ENCODE data around the gene TDRD9. TPM values are rescaled to one million over a fixed set of nuclear protein-coding genes. Genes with fewer than 3 reads are reported as not detected.
A peak's percentile ranks its signal among the peaks of the same experiment; 100 is the strongest.

TDRD9 gene
- total RNA-seq, 5 donors from 2014 or later (not counting 1 experiment from before 2014, with no cell fraction given): 0.43 to 1.3 (median 0.56) TPM

DNA sequence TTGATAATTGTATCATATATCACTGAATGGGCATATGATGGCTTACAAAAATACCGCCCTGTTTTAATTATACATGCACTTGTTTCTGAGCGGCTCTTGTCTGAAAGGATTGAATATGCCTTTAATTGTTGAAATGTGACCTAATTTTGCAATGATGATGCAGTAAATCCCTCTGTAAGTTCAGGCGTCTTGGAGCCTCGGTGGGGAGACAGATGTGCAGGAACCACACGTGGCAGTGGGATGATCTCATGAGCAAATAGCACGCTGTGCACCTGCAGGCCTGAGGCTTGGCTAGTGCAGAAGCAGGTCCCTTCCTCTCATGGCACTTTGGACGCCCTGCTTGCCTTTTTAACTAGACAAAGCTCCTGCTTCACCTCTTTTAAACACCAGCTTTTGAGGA, 108.0 kb downstream of the TDRD9 start:
- no peak for ATAC-seq (replicated peaks in 1 of 4)
- POLR2A ChIA-PET: no interaction called here
- H3K36me3 Mint-ChIP-seq: no peaks in the 10 kb centered on the region

GRCh38 chr14:104037074-104037473, 108.8 kb downstream of the TDRD9 start:
- H3K4me3 Mint-ChIP-seq: no peak overlapping the region
- no peaks in the 10 kb centered on the region for H3K4me1 ChIP-seq (ENCODE audit: control insufficient read depth in 1 of 2, extremely low read depth in 1 of 2, insufficient read depth in 2 of 2, low read length in 2 of 2)
- peaks cover 51 to 53% of the 10 kb centered on the region in 2 donors for H3K27me3 Mint-ChIP-seq
- ATAC-seq (replicated peaks in 1 of 4) (no peak), DNase-seq (no peak)
- no peak overlapping the region for H3K4me3 ChIP-seq (ENCODE audit: control insufficient read depth in 1 of 2, extremely low read depth in 1 of 2, low read length in 1 of 2)
- no peaks in the 10 kb centered on the region for H3K36me3 ChIP-seq (ENCODE audit: control insufficient read depth in 2 of 2, extremely low read depth in 1 of 2, insufficient read depth in 1 of 2, low read length in 1 of 2)
- H3K4me1 Mint-ChIP-seq: no peaks in the 10 kb centered on the region
- H3K9me3 Mint-ChIP-seq: no peaks in the 10 kb centered on the region
- H3K27me3 ChIP-seq (replicated peaks in 1 of 2; ENCODE audit: control insufficient read depth in 2 of 2, extremely low read depth in 1 of 2, insufficient read depth in 2 of 2, low read length in 1 of 2): peaks cover 0 to 40% of the 10 kb centered on the region in 2 experiments
- no peaks in the 10 kb centered on the region for H3K36me3 Mint-ChIP-seq
- WGBS (ENCODE audit: insufficient coverage): 94% methylated on average over 9 of the region's 14 CpGs
- no peak overlapping the region for H3K27ac Mint-ChIP-seq
- no peak overlapping the region for H3K27ac ChIP-seq (ENCODE audit: low read length)
- H3K9me3 ChIP-seq: no peaks in the 10 kb centered on the region
- CTCF ChIA-PET: no interaction called here
- POLR2A ChIA-PET: no interaction called here

More for the DNA sequence above, 108.0 kb downstream of the TDRD9 start:
- Histone ChIP-seq H3K27me3 (replicated peaks in 1 of 2; ENCODE audit: control insufficient read depth in 2 of 2, extremely low read depth in 1 of 2, insufficient read depth in 2 of 2, low read length in 1 of 2) (peaks cover 0 to 38% of the 10 kb centered on the region in 2 experiments), H3K9me3 (no peaks in the 10 kb centered on the region), H3K4me1 (ENCODE audit: control insufficient read depth in 1 of 2, extremely low read depth in 1 of 2, insufficient read depth in 2 of 2, low read length in 2 of 2) (no peaks in the 10 kb centered on the region), H3K36me3 (ENCODE audit: control insufficient read depth in 2 of 2, extremely low read depth in 1 of 2, insufficient read depth in 1 of 2, low read length in 1 of 2) (no peaks in the 10 kb centered on the region), H3K27ac (ENCODE audit: low read length) (no peak overlapping the region), H3K4me3 (ENCODE audit: control insufficient read depth in 1 of 2, extremely low read depth in 1 of 2, low read length in 1 of 2) (no peak overlapping the region)
- H3K27me3 Mint-ChIP-seq: peaks cover 46 to 50% of the 10 kb centered on the region in 2 donors
- H3K9me3 Mint-ChIP-seq: no peaks in the 10 kb centered on the region
- no peak overlapping the region for H3K4me3 Mint-ChIP-seq
- no peaks in the 10 kb centered on the region for H3K4me1 Mint-ChIP-seq
- CTCF ChIA-PET: no interaction called here
- no peak overlapping the region for H3K27ac Mint-ChIP-seq
- 64% methylated on average over 4 of the region's 7 CpGs for WGBS (ENCODE audit: insufficient coverage)
- DNase-seq: no peak

GRCh38 chr14:104037903-104038302, 109.6 kb downstream of the TDRD9 start:
- no peaks in the 10 kb centered on the region for H3K4me1 Mint-ChIP-seq
- Histone ChIP-seq H3K36me3 (ENCODE audit: control insufficient read depth in 2 of 2, extremely low read depth in 1 of 2, insufficient read depth in 1 of 2, low read length in 1 of 2) (no peaks in the 10 kb centered on the region), H3K27ac (ENCODE audit: low read length) (no peak overlapping the region), H3K9me3 (no peaks in the 10 kb centered on the region), H3K4me3 (ENCODE audit: control insufficient read depth in 1 of 2, extremely low read depth in 1 of 2, low read length in 1 of 2) (no peak overlapping the region), H3K4me1 (ENCODE audit: control insufficient read depth in 1 of 2, extremely low read depth in 1 of 2, insufficient read depth in 2 of 2, low read length in 2 of 2) (no peaks in the 10 kb centered on the region), H3K27me3 (replicated peaks in 1 of 2; ENCODE audit: control insufficient read depth in 2 of 2, extremely low read depth in 1 of 2, insufficient read depth in 2 of 2, low read length in 1 of 2) (peaks cover 0 to 43% of the 10 kb centered on the region in 2 experiments)
- peaks cover 44 to 51% of the 10 kb centered on the region in 2 donors for H3K27me3 Mint-ChIP-seq
- ChIA-PET POLR2A (no interaction called here), CTCF (no interaction called here)
- DNase-seq: no peak
- H3K27ac Mint-ChIP-seq: peak overlapping the region in 1 of 2 donors; percentile 66
- no peak overlapping the region for H3K4me3 Mint-ChIP-seq
- ATAC-seq (replicated peaks in 1 of 4): no peak
- 67% methylated on average over 2 of the region's 3 CpGs for WGBS (ENCODE audit: insufficient coverage)
- no peaks in the 10 kb centered on the region for H3K36me3 Mint-ChIP-seq
- no peaks in the 10 kb centered on the region for H3K9me3 Mint-ChIP-seq

GRCh38 chr14:104039214-104039613, 111.0 kb downstream of the TDRD9 start:
- H3K36me3 Mint-ChIP-seq: no peaks in the 10 kb centered on the region
- ChIA-PET POLR2A (no interaction called here), CTCF (no interaction called here)
- no peaks in the 10 kb centered on the region for H3K4me1 Mint-ChIP-seq
- no peak overlapping the region for H3K27ac Mint-ChIP-seq
- H3K27me3 Mint-ChIP-seq: peaks cover 40 to 45% of the 10 kb centered on the region in 2 donors
- no peaks in the 10 kb centered on the region for H3K9me3 Mint-ChIP-seq
- Histone ChIP-seq H3K27ac (ENCODE audit: low read length) (no peak overlapping the region), H3K4me1 (ENCODE audit: control insufficient read depth in 1 of 2, extremely low read depth in 1 of 2, insufficient read depth in 2 of 2, low read length in 2 of 2) (no peaks in the 10 kb centered on the region), H3K9me3 (no peaks in the 10 kb centered on the region), H3K27me3 (replicated peaks in 1 of 2; ENCODE audit: control insufficient read depth in 2 of 2, extremely low read depth in 1 of 2, insufficient read depth in 2 of 2, low read length in 1 of 2) (peaks cover 0 to 43% of the 10 kb centered on the region in 2 experiments), H3K36me3 (ENCODE audit: control insufficient read depth in 2 of 2, extremely low read depth in 1 of 2, insufficient read depth in 1 of 2, low read length in 1 of 2) (no peaks in the 10 kb centered on the region), H3K4me3 (ENCODE audit: control insufficient read depth in 1 of 2, extremely low read depth in 1 of 2, low read length in 1 of 2) (no peak overlapping the region)
- DNase-seq (no peak), ATAC-seq (replicated peaks in 1 of 4) (no peak)
- 66% methylated on average over 2 of the region's 5 CpGs for WGBS (ENCODE audit: insufficient coverage)
- H3K4me3 Mint-ChIP-seq: no peak overlapping the region

DNA sequence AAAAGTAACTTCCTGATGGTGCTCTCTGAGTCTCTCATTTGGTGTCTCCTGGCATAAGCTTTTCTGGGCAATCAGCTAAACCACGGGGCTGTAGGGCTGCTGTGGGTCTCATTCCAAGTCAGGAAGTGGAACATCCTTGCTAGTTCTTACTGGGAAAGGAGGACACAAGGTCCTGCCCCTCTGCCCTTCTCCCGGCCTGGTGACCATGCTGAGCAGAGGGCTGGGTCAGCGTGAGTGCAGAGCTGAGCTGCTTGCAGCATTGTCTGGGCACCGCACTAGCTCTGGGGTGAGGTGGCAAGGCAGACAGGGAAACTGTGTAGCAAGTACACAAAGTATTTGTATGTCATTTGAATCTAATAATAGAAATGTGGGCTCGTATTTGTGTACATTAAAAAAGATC, 112.3 kb downstream of the TDRD9 start:
- H3K9me3 Mint-ChIP-seq: no peaks in the 10 kb centered on the region
- ATAC-seq (replicated peaks in 1 of 4): no peak
- CTCF ChIA-PET: no interaction called here
- H3K4me1 ChIP-seq (ENCODE audit: control insufficient read depth in 1 of 2, extremely low read depth in 1 of 2, insufficient read depth in 2 of 2, low read length in 2 of 2): no peaks in the 10 kb centered on the region
- 62% methylated on average over 4 of the region's 5 CpGs for WGBS (ENCODE audit: insufficient coverage)
- no peaks in the 10 kb centered on the region for H3K36me3 Mint-ChIP-seq
- no peak overlapping the region for H3K27ac Mint-ChIP-seq
- H3K9me3 ChIP-seq: no peaks in the 10 kb centered on the region
- no peak for DNase-seq
- no peak overlapping the region for H3K4me3 Mint-ChIP-seq
- no peaks in the 10 kb centered on the region for H3K4me1 Mint-ChIP-seq
- POLR2A ChIA-PET: no interaction called here
- peaks cover 35 to 45% of the 10 kb centered on the region in 2 donors for H3K27me3 Mint-ChIP-seq
- no peak overlapping the region for H3K4me3 ChIP-seq (ENCODE audit: control insufficient read depth in 1 of 2, extremely low read depth in 1 of 2, low read length in 1 of 2)
- H3K36me3 ChIP-seq (ENCODE audit: control insufficient read depth in 2 of 2, extremely low read depth in 1 of 2, insufficient read depth in 1 of 2, low read length in 1 of 2): no peaks in the 10 kb centered on the region
- H3K27me3 ChIP-seq (replicated peaks in 1 of 2; ENCODE audit: control insufficient read depth in 2 of 2, extremely low read depth in 1 of 2, insufficient read depth in 2 of 2, low read length in 1 of 2): peaks cover 0 to 38% of the 10 kb centered on the region in 2 experiments
- no peak overlapping the region for H3K27ac ChIP-seq (ENCODE audit: low read length)

- ATAC-seq (replicated peaks in 1 of 4): no peak
- H3K27me3 ChIP-seq (replicated peaks in 1 of 2; ENCODE audit: control insufficient read depth in 2 of 2, extremely low read depth in 1 of 2, insufficient read depth in 2 of 2, low read length in 1 of 2): peaks cover 0 to 41% of the 10 kb centered on the region in 2 experiments
- POLR2A ChIA-PET: no interaction called here
- CTCF ChIA-PET: no interaction called here
- no peak for DNase-seq
- Mint-ChIP-seq H3K36me3 (no peaks in the 10 kb centered on the region), H3K4me1 (no peaks in the 10 kb centered on the region), H3K27ac (no peak overlapping the region), H3K4me3 (no peak overlapping the region), H3K27me3 (peaks cover 35 to 44% of the 10 kb centered on the region in 2 donors), H3K9me3 (no peaks in the 10 kb centered on the region)
- no peak overlapping the region for H3K4me3 ChIP-seq (ENCODE audit: control insufficient read depth in 1 of 2, extremely low read depth in 1 of 2, low read length in 1 of 2)
- H3K9me3 ChIP-seq: no peaks in the 10 kb centered on the region
- 100% methylated on average over 3 of the region's 6 CpGs for WGBS (ENCODE audit: insufficient coverage)
- H3K36me3 ChIP-seq (ENCODE audit: control insufficient read depth in 2 of 2, extremely low read depth in 1 of 2, insufficient read depth in 1 of 2, low read length in 1 of 2): no peaks in the 10 kb centered on the region
- no peak overlapping the region for H3K27ac ChIP-seq (ENCODE audit: low read length)
- H3K4me1 ChIP-seq (ENCODE audit: control insufficient read depth in 1 of 2, extremely low read depth in 1 of 2, insufficient read depth in 2 of 2, low read length in 2 of 2): no peaks in the 10 kb centered on the region
These were observed 113.3 kb downstream of the TDRD9 start for GRCh38 chr14:104041430-104042104.

DNA sequence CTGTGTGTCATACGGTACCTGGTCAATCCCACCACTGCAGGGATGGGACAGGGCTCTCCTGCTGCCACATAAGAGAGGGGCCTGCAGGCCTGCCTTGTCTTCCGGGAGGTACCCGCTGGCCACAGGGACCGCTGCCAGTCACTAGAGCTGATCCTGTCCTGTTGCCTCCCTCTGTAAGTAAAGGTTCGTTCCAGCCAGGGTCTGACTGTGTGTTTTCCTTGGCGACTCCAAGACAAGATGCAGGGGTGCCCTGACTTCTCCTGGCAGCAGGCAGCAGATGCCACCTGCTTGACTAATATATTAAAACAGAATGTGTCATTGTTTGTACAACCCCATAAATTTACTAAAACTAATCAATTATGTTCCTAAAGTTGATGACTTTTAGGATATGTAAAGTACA, 115.8 kb downstream of the TDRD9 start:
- POLR2A ChIA-PET: no interaction called here

More for the DNA sequence above, 115.8 kb downstream of the TDRD9 start:
- ATAC-seq (replicated peaks in 1 of 4): no peak
- Histone ChIP-seq H3K4me1 (ENCODE audit: control insufficient read depth in 1 of 2, extremely low read depth in 1 of 2, insufficient read depth in 2 of 2, low read length in 2 of 2) (no peaks in the 10 kb centered on the region), H3K4me3 (ENCODE audit: control insufficient read depth in 1 of 2, extremely low read depth in 1 of 2, low read length in 1 of 2) (no peak overlapping the region), H3K9me3 (no peaks in the 10 kb centered on the region), H3K27me3 (replicated peaks in 1 of 2; ENCODE audit: control insufficient read depth in 2 of 2, extremely low read depth in 1 of 2, insufficient read depth in 2 of 2, low read length in 1 of 2) (peaks cover 0 to 41% of the 10 kb centered on the region in 2 experiments), H3K36me3 (ENCODE audit: control insufficient read depth in 2 of 2, extremely low read depth in 1 of 2, insufficient read depth in 1 of 2, low read length in 1 of 2) (no peaks in the 10 kb centered on the region), H3K27ac (ENCODE audit: low read length) (no peak overlapping the region)
- Mint-ChIP-seq H3K27ac (no peak overlapping the region), H3K27me3 (peaks cover 40 to 41% of the 10 kb centered on the region in 2 donors), H3K9me3 (no peaks in the 10 kb centered on the region), H3K4me3 (no peak overlapping the region), H3K36me3 (no peaks in the 10 kb centered on the region), H3K4me1 (no peaks in the 10 kb centered on the region)
- CTCF ChIA-PET: no interaction called here
- no peak for DNase-seq
- 98% methylated on average over 4 of the region's 6 CpGs for WGBS (ENCODE audit: insufficient coverage)

Measured in T-cell (primary cell).